ENCODE measurements around the gene FAM20C. TPM values are rescaled to one million over a fixed set of nuclear protein-coding genes. Genes with fewer than 3 reads are reported as not detected.

Gene FAM20C
- total RNA-seq, 1 experiment from 2014 or later, result 87.9 TPM

- no peak for ATAC-seq
- Histone ChIP-seq H4K20me1 (ENCODE audit: low read length) (no peaks in the 10 kb centered on the region), H2AFZ (ENCODE audit: low read length) (no peak overlapping the region), H3K27ac (ENCODE audit: low read length) (no peak overlapping the region), H3K9ac (ENCODE audit: low read length) (no peak overlapping the region), H3K36me3 (ENCODE audit: low read depth, low read length) (no peaks in the 10 kb centered on the region; the same call in 1 of the 2 replicates), H3K4me1 (ENCODE audit: insufficient read depth, low read length) (no peaks in the 10 kb centered on the region), H3K27me3 (ENCODE audit: low read length) (no peaks in the 10 kb centered on the region), H3F3A (ENCODE audit: low read length, unreplicated experiment) (no peaks in the 10 kb centered on the region), H3K79me2 (ENCODE audit: low read length) (no peaks in the 10 kb centered on the region), H3K9me2 (replicated peaks; ENCODE audit: low read length) (no peaks in the 10 kb centered on the region), H3K4me2 (ENCODE audit: low read length) (no peak overlapping the region), H3K9me3 (ENCODE audit: low read length) (no peaks in the 10 kb centered on the region), H3K4me3 (ENCODE audit: low read length) (no peak overlapping the region)
- no peak for DNase-seq
- no TSS peak for BruUV-seq (replicated peaks)
- ChIA-PET CTCF (no interaction called here), POLR2A (ENCODE audit: unreplicated experiment) (interaction anchor here (0.7 kb wide), 1 partner anchor 1863 kb away, joined by 3 read pairs; no protein-coding TSS in a partner anchor)
- no peak for TF ChIP-seq EZH2 (IDR thresholded peaks at IDR 0.05; ENCODE audit: low read length, unreplicated experiment)
- TF ChIP-seq EZH2phosphoT487 (IDR thresholded peaks at IDR 0.05; ENCODE audit: borderline replicate concordance, low read length), result no peak
- TF ChIP-seq, protein P1, sequence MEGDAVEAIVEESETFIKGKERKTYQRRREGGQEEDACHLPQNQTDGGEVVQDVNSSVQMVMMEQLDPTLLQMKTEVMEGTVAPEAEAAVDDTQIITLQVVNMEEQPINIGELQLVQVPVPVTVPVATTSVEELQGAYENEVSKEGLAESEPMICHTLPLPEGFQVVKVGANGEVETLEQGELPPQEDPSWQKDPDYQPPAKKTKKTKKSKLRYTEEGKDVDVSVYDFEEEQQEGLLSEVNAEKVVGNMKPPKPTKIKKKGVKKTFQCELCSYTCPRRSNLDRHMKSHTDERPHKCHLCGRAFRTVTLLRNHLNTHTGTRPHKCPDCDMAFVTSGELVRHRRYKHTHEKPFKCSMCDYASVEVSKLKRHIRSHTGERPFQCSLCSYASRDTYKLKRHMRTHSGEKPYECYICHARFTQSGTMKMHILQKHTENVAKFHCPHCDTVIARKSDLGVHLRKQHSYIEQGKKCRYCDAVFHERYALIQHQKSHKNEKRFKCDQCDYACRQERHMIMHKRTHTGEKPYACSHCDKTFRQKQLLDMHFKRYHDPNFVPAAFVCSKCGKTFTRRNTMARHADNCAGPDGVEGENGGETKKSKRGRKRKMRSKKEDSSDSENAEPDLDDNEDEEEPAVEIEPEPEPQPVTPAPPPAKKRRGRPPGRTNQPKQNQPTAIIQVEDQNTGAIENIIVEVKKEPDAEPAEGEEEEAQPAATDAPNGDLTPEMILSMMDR (conservative IDR thresholded peaks at IDR 0.05; ENCODE audit: low read depth, low read length), result no peak
- intact Hi-C loops (cut with micrococcal nuclease), result no loop called here
Measured at GRCh38 chr7:246451-246850, 54.1 kb downstream of the FAM20C start.

DNA sequence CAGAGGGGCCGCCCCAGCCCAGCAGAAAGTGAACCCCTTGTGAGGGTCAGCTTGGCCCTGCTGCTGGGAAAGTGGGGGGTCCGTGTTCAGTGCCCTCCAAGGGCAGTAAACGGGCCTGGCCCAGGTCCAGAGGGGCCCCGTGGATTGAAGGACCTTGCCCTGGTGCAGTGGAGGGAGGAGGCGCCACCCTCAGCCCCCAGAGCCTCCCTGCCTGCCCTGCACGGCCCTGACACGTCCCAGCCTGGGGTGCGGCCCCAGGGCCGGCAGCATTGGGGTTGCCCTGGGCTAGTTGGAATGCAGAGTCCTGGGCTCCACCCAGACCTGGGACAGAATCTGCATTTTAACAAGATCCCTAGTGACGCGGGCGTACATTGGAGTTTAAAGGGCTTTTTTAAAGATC, 54.8 kb downstream of the FAM20C start:
- no TSS peak for BruUV-seq (replicated peaks)
- H3K27me3 ChIP-seq (ENCODE audit: low read length), result no peaks in the 10 kb centered on the region
- CTCF ChIA-PET, result no interaction called here
- H3K4me2 ChIP-seq (ENCODE audit: low read length), result no peak overlapping the region
- TF ChIP-seq EZH2 (IDR thresholded peaks at IDR 0.05; ENCODE audit: low read length, unreplicated experiment) (no peak), EZH2phosphoT487 (IDR thresholded peaks at IDR 0.05; ENCODE audit: borderline replicate concordance, low read length) (no peak)
- TF ChIP-seq, protein P1 (conservative IDR thresholded peaks at IDR 0.05; ENCODE audit: low read depth, low read length), result no peak
- DNase-seq, result no peak
- no peaks in the 10 kb centered on the region for H3K9me2 ChIP-seq (replicated peaks; ENCODE audit: low read length)
- POLR2A ChIA-PET (ENCODE audit: unreplicated experiment), result interaction anchor here (0.7 kb wide), 1 partner anchor 1862 kb away, joined by 3 read pairs; no protein-coding TSS in a partner anchor
- no peaks in the 10 kb centered on the region for H3F3A ChIP-seq (ENCODE audit: low read length, unreplicated experiment)
- intact Hi-C loops (cut with micrococcal nuclease), result no loop called here
- H3K9me3 ChIP-seq (ENCODE audit: low read length), result no peaks in the 10 kb centered on the region
- ATAC-seq, result no peak
- H3K27ac ChIP-seq (ENCODE audit: low read length), result no peak overlapping the region
- H3K36me3 ChIP-seq (ENCODE audit: low read depth, low read length), result no peaks in the 10 kb centered on the region; the same call in 1 of the 2 replicates
- H3K79me2 ChIP-seq (ENCODE audit: low read length), result no peaks in the 10 kb centered on the region
- no peak overlapping the region for H2AFZ ChIP-seq (ENCODE audit: low read length)
- no peaks in the 10 kb centered on the region for H4K20me1 ChIP-seq (ENCODE audit: low read length)
- H3K4me1 ChIP-seq (ENCODE audit: insufficient read depth, low read length), result no peaks in the 10 kb centered on the region
- H3K4me3 ChIP-seq (ENCODE audit: low read length), result no peak overlapping the region
- H3K9ac ChIP-seq (ENCODE audit: low read length), result no peak overlapping the region

DNA sequence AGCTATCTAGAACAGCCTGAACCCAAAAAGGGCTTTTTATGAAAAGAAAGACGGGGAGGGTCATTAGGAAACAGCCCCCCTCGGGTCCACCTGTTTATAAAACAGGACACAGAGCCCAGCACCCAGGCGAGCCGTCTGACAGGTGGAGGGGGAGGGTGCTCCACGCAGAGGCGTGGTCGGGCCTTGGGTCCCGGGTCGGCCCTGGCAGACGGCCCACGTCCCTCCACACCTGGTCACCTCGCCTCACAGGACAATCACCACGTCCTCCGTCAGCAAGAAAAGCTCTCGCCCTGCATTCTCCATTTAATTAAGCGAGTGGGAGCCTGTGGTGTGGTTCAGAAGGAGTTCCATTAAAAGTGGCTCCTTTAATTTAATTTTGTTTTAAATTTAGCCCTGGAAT, 55.3 kb downstream of the FAM20C start:
- no peaks in the 10 kb centered on the region for H4K20me1 ChIP-seq (ENCODE audit: low read length)
- no peak for ATAC-seq
- H3K9me3 ChIP-seq (ENCODE audit: low read length), result no peaks in the 10 kb centered on the region
- no peaks in the 10 kb centered on the region for H3K4me1 ChIP-seq (ENCODE audit: insufficient read depth, low read length)
- H3K4me2 ChIP-seq (ENCODE audit: low read length), result no peak overlapping the region
- H3K79me2 ChIP-seq (ENCODE audit: low read length), result no peaks in the 10 kb centered on the region
- H3K36me3 ChIP-seq (ENCODE audit: low read depth, low read length), result peaks cover 1% of the 10 kb centered on the region; the same call in 1 of the 2 replicates
- H3K9me2 ChIP-seq (replicated peaks; ENCODE audit: low read length), result no peaks in the 10 kb centered on the region
- no peak for DNase-seq
- H3K27ac ChIP-seq (ENCODE audit: low read length), result no peak overlapping the region
- no peak overlapping the region for H2AFZ ChIP-seq (ENCODE audit: low read length)
- no peak overlapping the region for H3K4me3 ChIP-seq (ENCODE audit: low read length)
- intact Hi-C loops (cut with micrococcal nuclease), result no loop called here
- CTCF ChIA-PET, result no interaction called here
- H3F3A ChIP-seq (ENCODE audit: low read length, unreplicated experiment), result no peaks in the 10 kb centered on the region
- BruUV-seq (replicated peaks), result no TSS peak
- no peaks in the 10 kb centered on the region for H3K27me3 ChIP-seq (ENCODE audit: low read length)
- POLR2A ChIA-PET (ENCODE audit: unreplicated experiment), result no interaction called here
- TF ChIP-seq EZH2phosphoT487 (IDR thresholded peaks at IDR 0.05; ENCODE audit: borderline replicate concordance, low read length) (no peak), EZH2 (IDR thresholded peaks at IDR 0.05; ENCODE audit: low read length, unreplicated experiment) (no peak)
- TF ChIP-seq, protein P1 (conservative IDR thresholded peaks at IDR 0.05; ENCODE audit: low read depth, low read length), result no peak
- H3K9ac ChIP-seq (ENCODE audit: low read length), result no peak overlapping the region

Measured in PC-3 (cell line).